Measurements from ENCODE around the gene TNFAIP8L2. TPM values are rescaled to one million over a fixed set of nuclear protein-coding genes. Genes with fewer than 3 reads are reported as not detected.

TNFAIP8L2 gene
- total and polyA plus RNA-seq, 2 donors from 2014 or later = 1.8 to 6.3 TPM

GRCh38 chr1:151175041-151175741 lies 18.7 kb downstream of the TNFAIP8L2 start:
- intact Hi-C loops (cut with DNase I) = no loop called here
- DNase-seq = peak in 1 of 5 donors; percentile 38

GRCh38 chr1:151175863-151176262 lies 19.4 kb downstream of the TNFAIP8L2 start, which contains the start of gene TMOD4:
Gene TMOD4 (minus strand): TSS chr1:151175981. CDS start chr1:151174875, 1,106 bp downstream.
- Histone ChIP-seq H3K4me3 (ENCODE audit: low read length in 3 of 3) (no peak within 1 kb of the TSS), H3K36me3 (ENCODE audit: control insufficient read depth in 2 of 3, insufficient read depth in 3 of 3, low read length in 3 of 3) (peaks cover 4 to 33% (median 23%) of the 10 kb centered on the region in 3 donors), H3K27me3 (ENCODE audit: control insufficient read depth, insufficient read depth, low read length) (no peaks in the 10 kb centered on the region), H3K9me3 (ENCODE audit: control insufficient read depth in 2 of 3, insufficient read depth in 1 of 3, low read length in 3 of 3) (no peaks in the 10 kb centered on the region), H3K4me1 (ENCODE audit: control insufficient read depth in 2 of 3, insufficient read depth in 2 of 3, low read depth in 1 of 3, low read length in 3 of 3) (no peaks in the 10 kb centered on the region), H3K27ac (ENCODE audit: low read depth in 2 of 2, low read length in 2 of 2) (no peak within 1 kb of the TSS), H3K9ac (ENCODE audit: low read length in 3 of 3) (no peak within 1 kb of the TSS)
- DNase-seq (peak in 1 of 5 donors; percentile 39), FAIRE-seq (no peak)
- TF ChIP-seq, protein P1, sequence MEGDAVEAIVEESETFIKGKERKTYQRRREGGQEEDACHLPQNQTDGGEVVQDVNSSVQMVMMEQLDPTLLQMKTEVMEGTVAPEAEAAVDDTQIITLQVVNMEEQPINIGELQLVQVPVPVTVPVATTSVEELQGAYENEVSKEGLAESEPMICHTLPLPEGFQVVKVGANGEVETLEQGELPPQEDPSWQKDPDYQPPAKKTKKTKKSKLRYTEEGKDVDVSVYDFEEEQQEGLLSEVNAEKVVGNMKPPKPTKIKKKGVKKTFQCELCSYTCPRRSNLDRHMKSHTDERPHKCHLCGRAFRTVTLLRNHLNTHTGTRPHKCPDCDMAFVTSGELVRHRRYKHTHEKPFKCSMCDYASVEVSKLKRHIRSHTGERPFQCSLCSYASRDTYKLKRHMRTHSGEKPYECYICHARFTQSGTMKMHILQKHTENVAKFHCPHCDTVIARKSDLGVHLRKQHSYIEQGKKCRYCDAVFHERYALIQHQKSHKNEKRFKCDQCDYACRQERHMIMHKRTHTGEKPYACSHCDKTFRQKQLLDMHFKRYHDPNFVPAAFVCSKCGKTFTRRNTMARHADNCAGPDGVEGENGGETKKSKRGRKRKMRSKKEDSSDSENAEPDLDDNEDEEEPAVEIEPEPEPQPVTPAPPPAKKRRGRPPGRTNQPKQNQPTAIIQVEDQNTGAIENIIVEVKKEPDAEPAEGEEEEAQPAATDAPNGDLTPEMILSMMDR (IDR thresholded peaks at IDR 0.05; ENCODE audit: borderline replicate concordance, extremely low read depth, insufficient read depth) = peak; percentile 26
- intact Hi-C loops (cut with DNase I) = no loop called here

More at GRCh38 chr1:151175041-151175741, 18.7 kb downstream of the TNFAIP8L2 start:
- H3K4me3 ChIP-seq (ENCODE audit: low read length in 3 of 3) = no peak overlapping the region
- H3K9ac ChIP-seq (ENCODE audit: low read length in 3 of 3) = no peak overlapping the region
- FAIRE-seq = no peak
- no peaks in the 10 kb centered on the region for H3K9me3 ChIP-seq (ENCODE audit: control insufficient read depth in 2 of 3, insufficient read depth in 1 of 3, low read length in 3 of 3)
- TF ChIP-seq, protein P1 (IDR thresholded peaks at IDR 0.05; ENCODE audit: borderline replicate concordance, extremely low read depth, insufficient read depth) = no peak
- no peaks in the 10 kb centered on the region for H3K4me1 ChIP-seq (ENCODE audit: control insufficient read depth in 2 of 3, insufficient read depth in 2 of 3, low read depth in 1 of 3, low read length in 3 of 3)
- peaks cover 4 to 29% (median 21%) of the 10 kb centered on the region in 3 donors for H3K36me3 ChIP-seq (ENCODE audit: control insufficient read depth in 2 of 3, insufficient read depth in 3 of 3, low read length in 3 of 3)
- H3K27me3 ChIP-seq (ENCODE audit: control insufficient read depth, insufficient read depth, low read length) = no peaks in the 10 kb centered on the region
- H3K27ac ChIP-seq (ENCODE audit: low read depth in 2 of 2, low read length in 2 of 2) = no peak overlapping the region

DNA sequence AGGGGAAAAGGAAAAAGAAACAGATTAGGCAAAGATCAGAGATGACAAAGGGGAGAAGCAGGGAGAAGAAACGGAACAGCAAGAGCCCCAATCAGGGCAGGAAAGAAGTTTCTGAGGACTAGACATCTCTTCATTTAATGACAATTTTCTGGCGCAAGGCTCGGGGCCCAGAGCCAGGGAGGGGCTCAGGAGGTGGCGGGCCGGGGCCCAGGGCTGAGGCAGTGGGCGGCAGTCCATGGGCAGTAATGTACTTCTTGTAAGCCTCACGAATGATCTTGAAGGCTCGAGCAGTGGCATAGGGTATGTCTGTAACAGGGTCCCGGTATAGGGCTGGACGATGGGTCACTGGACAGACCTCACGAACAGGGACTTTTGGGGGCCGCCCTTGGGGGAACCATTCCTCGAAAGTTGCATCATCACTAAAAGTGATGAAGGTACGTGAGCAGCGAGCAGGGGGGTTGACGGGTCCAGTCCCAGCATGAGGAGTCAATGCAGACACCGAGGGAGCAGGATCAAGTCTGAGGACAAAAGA lies 20.1 kb downstream of the TNFAIP8L2 start:
- Histone ChIP-seq H3K9ac (ENCODE audit: low read length in 3 of 3) (no peak overlapping the region), H3K4me3 (ENCODE audit: low read length in 3 of 3) (no peak overlapping the region), H3K27ac (ENCODE audit: low read depth in 2 of 2, low read length in 2 of 2) (no peak overlapping the region), H3K36me3 (ENCODE audit: control insufficient read depth in 2 of 3, insufficient read depth in 3 of 3, low read length in 3 of 3) (peaks cover 4 to 39% (median 26%) of the 10 kb centered on the region in 3 donors), H3K9me3 (ENCODE audit: control insufficient read depth in 2 of 3, insufficient read depth in 1 of 3, low read length in 3 of 3) (no peaks in the 10 kb centered on the region), H3K4me1 (ENCODE audit: control insufficient read depth in 2 of 3, insufficient read depth in 2 of 3, low read depth in 1 of 3, low read length in 3 of 3) (no peaks in the 10 kb centered on the region), H3K27me3 (ENCODE audit: control insufficient read depth, insufficient read depth, low read length) (no peaks in the 10 kb centered on the region)
- TF ChIP-seq, protein P1 (IDR thresholded peaks at IDR 0.05; ENCODE audit: borderline replicate concordance, extremely low read depth, insufficient read depth) = no peak
- intact Hi-C loops (cut with DNase I) = no loop called here
- no peak for FAIRE-seq
- peak in 1 of 5 donors; percentile 43 for DNase-seq

Measured in kidney (tissue), 14 donors.